ENCODE measurements around the gene CRTC1. TPM values are rescaled to one million over a fixed set of nuclear protein-coding genes. Genes with fewer than 3 reads are reported as not detected.

Gene CRTC1, protein sequence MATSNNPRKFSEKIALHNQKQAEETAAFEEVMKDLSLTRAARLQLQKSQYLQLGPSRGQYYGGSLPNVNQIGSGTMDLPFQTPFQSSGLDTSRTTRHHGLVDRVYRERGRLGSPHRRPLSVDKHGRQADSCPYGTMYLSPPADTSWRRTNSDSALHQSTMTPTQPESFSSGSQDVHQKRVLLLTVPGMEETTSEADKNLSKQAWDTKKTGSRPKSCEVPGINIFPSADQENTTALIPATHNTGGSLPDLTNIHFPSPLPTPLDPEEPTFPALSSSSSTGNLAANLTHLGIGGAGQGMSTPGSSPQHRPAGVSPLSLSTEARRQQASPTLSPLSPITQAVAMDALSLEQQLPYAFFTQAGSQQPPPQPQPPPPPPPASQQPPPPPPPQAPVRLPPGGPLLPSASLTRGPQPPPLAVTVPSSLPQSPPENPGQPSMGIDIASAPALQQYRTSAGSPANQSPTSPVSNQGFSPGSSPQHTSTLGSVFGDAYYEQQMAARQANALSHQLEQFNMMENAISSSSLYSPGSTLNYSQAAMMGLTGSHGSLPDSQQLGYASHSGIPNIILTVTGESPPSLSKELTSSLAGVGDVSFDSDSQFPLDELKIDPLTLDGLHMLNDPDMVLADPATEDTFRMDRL
- polyA plus RNA-seq: 10 to 100 TPM in 1 of 4 donors, 1 to 10 TPM in 3; 5.8 to 20.7 (median 6.7) TPM
- long read RNA-seq, donor 1, partial matches to known transcripts: 6 of 7 reads
- long read RNA-seq, donor 1, other reads (novel, unspliced or antisense): 0 of 7 reads
- long read RNA-seq, donor 2, partial matches to known transcripts: 7 of 7 reads
- long read RNA-seq, donor 2, other reads (novel, unspliced or antisense): 0 of 7 reads
- long read RNA-seq, donor 3, partial matches to known transcripts: 9 of 9 reads
- long read RNA-seq, donor 3, other reads (novel, unspliced or antisense): 0 of 9 reads
- long read RNA-seq, donor 4: 0 reads
- long read RNA-seq, donor 5: 0 reads
- long read RNA-seq, donor 6, partial matches to known transcripts: 5 of 6 reads
- long read RNA-seq, donor 6, other reads (novel, unspliced or antisense): 0 of 6 reads
- long read RNA-seq, donor 7, full-length matches to known transcripts: 3 of 8 reads
- long read RNA-seq, donor 7, partial matches to known transcripts: 5 of 8 reads
- long read RNA-seq, donor 7, other reads (novel, unspliced or antisense): 0 of 8 reads
- long read RNA-seq, donor 8: 0 reads
- long read RNA-seq, donor 9: 0 reads
- long read RNA-seq, donor 10: 0 reads

DNA sequence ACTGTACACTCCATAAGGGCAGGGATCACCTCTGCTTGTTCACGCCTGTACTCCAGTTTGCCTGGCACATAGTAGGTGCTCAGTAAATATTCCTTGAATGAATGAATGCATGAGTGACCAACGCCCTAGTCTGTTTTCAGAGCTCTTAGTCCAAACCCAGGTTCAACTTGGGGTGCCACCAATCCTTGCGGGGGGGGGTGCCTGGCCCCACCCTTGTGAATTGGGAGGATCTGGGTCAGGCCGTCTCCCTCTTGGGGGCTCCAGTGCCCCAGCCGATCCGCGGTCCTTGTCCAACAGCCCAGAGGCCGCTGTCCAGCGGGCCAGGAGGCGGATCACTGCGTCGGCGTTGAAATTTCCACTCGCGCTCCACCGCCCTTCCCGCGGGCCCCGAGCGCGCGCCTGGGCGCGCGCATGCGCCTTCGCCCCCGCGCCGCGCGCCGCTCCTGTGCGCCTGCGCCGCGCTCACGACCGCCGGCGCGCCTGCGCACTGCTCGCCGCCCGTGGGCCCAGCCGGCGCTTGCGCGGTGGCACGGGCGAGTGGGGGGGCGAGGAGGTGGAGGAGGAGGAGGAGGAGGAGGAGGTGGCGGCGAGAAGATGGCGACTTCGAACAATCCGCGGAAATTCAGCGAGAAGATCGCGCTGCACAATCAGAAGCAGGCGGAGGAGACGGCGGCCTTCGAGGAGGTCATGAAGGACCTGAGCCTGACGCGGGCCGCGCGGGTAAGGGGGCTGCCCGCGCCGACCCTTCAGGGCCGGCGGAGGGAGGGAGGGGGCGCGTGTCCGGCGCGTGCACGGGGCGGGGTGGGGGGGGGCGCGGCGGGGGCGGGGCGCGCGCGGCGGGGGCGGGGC lies at the start of gene CRTC1:
TSS of gene CRTC1 (plus strand) at position 572 of the 849 bp plus-strand sequence. CDS start at position 595, 23 bp downstream.
- FAIRE-seq (no peak), DNase-seq (peak; percentile 89 to 96)
- H3K27me3 ChIP-seq (ENCODE audit: control insufficient read depth in 3 of 3, insufficient read depth in 3 of 3, low read length in 3 of 3): no peaks in the 10 kb centered on the region
- H3K4me1 ChIP-seq (ENCODE audit: control insufficient read depth in 3 of 3, insufficient read depth in 2 of 3, low read depth in 1 of 3, low read length in 2 of 3): peaks cover 0 to 11% (median 2%) of the 10 kb centered on the region in 3 donors
- H3K36me3 ChIP-seq (ENCODE audit: control insufficient read depth in 3 of 3, insufficient read depth in 2 of 3, low read depth in 1 of 3, low read length in 3 of 3): peaks cover 0 to 18% (median 0%) of the 10 kb centered on the region in 3 donors
- 1 to 2% (median 2%) methylated on average over 39 to 93 of the region's 93 CpGs for WGBS, 3 donors
- peak within 1 kb of the TSS; percentile 61 to 72 (median 71) for H3K4me3 ChIP-seq (ENCODE audit: low read depth in 1 of 3, low read length in 3 of 3)
- peak within 1 kb of the TSS; percentile 65 to 90 (median 88) for H3K27ac ChIP-seq (ENCODE audit: low read depth in 1 of 3, low read length in 2 of 3)
- no peaks in the 10 kb centered on the region for H3K9me3 ChIP-seq (ENCODE audit: control insufficient read depth in 2 of 2, insufficient read depth in 1 of 2, low read depth in 1 of 2, low read length in 1 of 2)

DNA sequence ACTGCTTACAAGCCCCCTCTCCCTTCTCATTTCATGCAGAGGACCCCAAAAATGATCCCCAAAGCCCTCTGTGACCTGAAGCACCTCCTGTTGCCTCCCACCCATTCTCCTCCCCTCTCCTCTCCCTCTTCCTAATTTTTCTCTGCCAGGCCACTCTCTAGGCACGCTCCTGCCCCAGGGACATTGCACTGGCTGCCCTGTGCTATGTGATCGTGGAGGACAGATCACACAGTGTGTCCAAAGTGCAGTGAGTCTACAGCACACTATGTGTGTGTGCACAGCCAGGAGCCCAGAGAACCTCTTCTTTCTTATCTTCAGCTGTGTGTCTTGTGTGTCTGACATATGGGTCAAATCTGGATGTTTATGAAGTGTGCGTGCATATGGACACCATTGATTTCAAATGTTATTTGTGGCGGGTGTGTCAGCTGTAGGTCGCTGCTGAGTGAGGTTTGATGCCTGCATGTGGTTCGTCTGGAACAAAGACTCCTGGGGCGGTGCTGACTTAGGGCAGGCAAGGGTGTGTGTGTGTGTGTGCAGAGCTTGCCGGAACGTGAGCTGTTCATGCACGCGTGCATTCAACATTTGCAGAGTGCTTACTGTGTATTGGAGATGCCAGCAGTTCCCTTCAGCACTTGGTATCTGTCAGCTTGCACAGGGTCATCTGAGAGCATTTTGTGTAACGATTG lies 48.7 kb upstream of the CRTC1 start:
- Histone ChIP-seq H3K4me1 (ENCODE audit: control insufficient read depth in 3 of 3, insufficient read depth in 2 of 3, low read depth in 1 of 3, low read length in 2 of 3) (peaks cover 3 to 21% (median 5%) of the 10 kb centered on the region in 3 donors), H3K36me3 (ENCODE audit: control insufficient read depth in 3 of 3, insufficient read depth in 2 of 3, low read depth in 1 of 3, low read length in 3 of 3) (no peaks in the 10 kb centered on the region), H3K4me3 (ENCODE audit: low read depth in 1 of 3, low read length in 3 of 3) (no peak overlapping the region), H3K27ac (ENCODE audit: low read depth in 1 of 3, low read length in 2 of 3) (peak overlapping the region in 1 of 3 donors; percentile 33), H3K9me3 (ENCODE audit: control insufficient read depth in 2 of 2, insufficient read depth in 1 of 2, low read depth in 1 of 2, low read length in 1 of 2) (peaks cover 0 to 2% of the 10 kb centered on the region in 2 donors), H3K27me3 (ENCODE audit: control insufficient read depth in 3 of 3, insufficient read depth in 3 of 3, low read length in 3 of 3) (peaks cover 0 to 3% (median 0%) of the 10 kb centered on the region in 3 donors)
- 19 to 38% (median 32%) methylated on average over 12 of the region's 12 CpGs for WGBS, 3 donors
- FAIRE-seq (no peak), DNase-seq (peak; percentile 21 to 39)

DNA sequence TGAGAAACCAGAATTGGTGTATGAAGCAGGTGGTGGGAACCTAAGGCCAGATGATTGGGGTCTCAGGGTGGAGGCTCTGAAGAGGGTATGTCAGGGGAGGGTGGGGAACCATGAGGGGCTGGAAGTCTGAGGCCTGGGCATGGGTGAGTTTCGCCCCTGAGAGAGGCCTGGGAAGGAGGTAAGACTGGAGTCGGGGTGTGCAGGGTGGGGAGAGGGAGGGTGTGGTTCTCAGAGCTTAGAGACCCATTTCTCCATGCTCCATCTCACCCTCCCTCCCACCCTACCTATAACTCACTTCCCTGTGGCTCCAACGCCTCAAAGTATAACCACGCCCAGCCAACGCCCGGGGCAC lies 47.7 kb upstream of the CRTC1 start:
- H3K4me3 ChIP-seq (ENCODE audit: low read depth in 1 of 3, low read length in 3 of 3): no peak overlapping the region

DNA sequence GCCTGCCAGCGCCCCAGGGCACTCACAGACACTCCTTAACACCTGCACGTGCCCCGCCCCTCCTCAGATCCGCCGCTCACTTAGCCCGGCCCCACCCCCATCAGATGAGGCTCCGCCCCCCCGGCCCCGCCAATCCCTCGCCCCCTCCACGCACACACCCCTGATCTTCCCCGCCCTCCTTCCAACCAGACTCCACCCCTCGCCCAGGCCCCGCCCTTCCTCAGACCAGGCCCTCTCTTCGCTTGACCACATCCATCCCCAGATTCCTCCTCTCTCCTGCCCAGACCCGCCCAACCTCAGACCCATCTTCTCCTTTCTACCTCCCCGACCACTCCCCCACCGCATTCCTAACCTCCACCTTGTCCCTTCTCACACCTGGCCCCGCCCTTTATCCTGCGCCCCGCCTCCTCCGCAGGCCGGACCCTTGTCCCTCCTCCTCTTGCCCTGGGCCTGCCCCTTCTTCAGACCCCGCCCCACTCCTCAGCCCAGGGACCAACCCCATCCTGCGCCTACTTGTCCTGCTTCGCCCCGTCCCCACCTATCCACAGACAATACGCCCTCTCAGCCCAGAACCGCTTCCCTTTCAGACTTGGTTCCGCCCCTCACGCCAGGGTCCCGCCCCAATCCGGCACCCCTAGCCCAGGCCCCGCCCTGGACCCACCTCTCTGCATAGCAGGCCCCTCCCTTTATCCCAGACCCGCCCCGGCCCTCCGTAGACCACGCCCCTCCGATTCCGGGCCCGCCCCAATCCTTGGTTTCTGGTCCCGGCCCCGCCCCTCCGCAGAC lies 47.1 kb upstream of the CRTC1 start:
- Histone ChIP-seq H3K36me3 (ENCODE audit: control insufficient read depth in 3 of 3, insufficient read depth in 2 of 3, low read depth in 1 of 3, low read length in 3 of 3) (peaks cover 0 to 3% (median 0%) of the 10 kb centered on the region in 3 donors), H3K27me3 (ENCODE audit: control insufficient read depth in 3 of 3, insufficient read depth in 3 of 3, low read length in 3 of 3) (no peaks in the 10 kb centered on the region), H3K27ac (ENCODE audit: low read depth in 1 of 3, low read length in 2 of 3) (peak overlapping the region in 2 of 3 donors; percentile 64 to 90), H3K4me3 (ENCODE audit: low read depth in 1 of 3, low read length in 3 of 3) (peak overlapping the region; percentile 43 to 76 (median 68)), H3K4me1 (ENCODE audit: control insufficient read depth in 3 of 3, insufficient read depth in 2 of 3, low read depth in 1 of 3, low read length in 2 of 3) (peaks cover 3 to 21% (median 5%) of the 10 kb centered on the region in 3 donors), H3K9me3 (ENCODE audit: control insufficient read depth in 2 of 2, insufficient read depth in 1 of 2, low read depth in 1 of 2, low read length in 1 of 2) (no peaks in the 10 kb centered on the region)
- FAIRE-seq (no peak), DNase-seq (peak; percentile 95)
- WGBS, 3 donors: 0 to 2% (median 1%) methylated on average over 32 to 44 of the region's 44 CpGs

More for the DNA sequence above, 47.7 kb upstream of the CRTC1 start:
- no peak for DNase-seq
- no peak for FAIRE-seq
- 13 to 38% (median 19%) methylated on average over 2 to 6 of the region's 6 CpGs for WGBS, 3 donors
- H3K27me3 ChIP-seq (ENCODE audit: control insufficient read depth in 3 of 3, insufficient read depth in 3 of 3, low read length in 3 of 3): no peaks in the 10 kb centered on the region
- H3K9me3 ChIP-seq (ENCODE audit: control insufficient read depth in 2 of 2, insufficient read depth in 1 of 2, low read depth in 1 of 2, low read length in 1 of 2): no peaks in the 10 kb centered on the region
- peaks cover 3 to 21% (median 5%) of the 10 kb centered on the region in 3 donors for H3K4me1 ChIP-seq (ENCODE audit: control insufficient read depth in 3 of 3, insufficient read depth in 2 of 3, low read depth in 1 of 3, low read length in 2 of 3)
- H3K36me3 ChIP-seq (ENCODE audit: control insufficient read depth in 3 of 3, insufficient read depth in 2 of 3, low read depth in 1 of 3, low read length in 3 of 3): peaks cover 0 to under 1% (median 0%) of the 10 kb centered on the region in 3 donors
- H3K27ac ChIP-seq (ENCODE audit: low read depth in 1 of 3, low read length in 2 of 3): no peak overlapping the region

GRCh38 chr19:18636969-18637629 lies 46.4 kb upstream of the CRTC1 start, which contains the start of gene KLHL26:
Gene KLHL26, plus strand, starts transcription at chr19:18637028. Its CDS starts 27 bp downstream, at chr19:18637055.
- Histone ChIP-seq H3K4me1 (ENCODE audit: control insufficient read depth in 3 of 3, insufficient read depth in 2 of 3, low read depth in 1 of 3, low read length in 2 of 3) (peaks cover 3 to 21% (median 5%) of the 10 kb centered on the region in 3 donors), H3K4me3 (ENCODE audit: low read depth in 1 of 3, low read length in 3 of 3) (peak within 1 kb of the TSS; percentile 68 to 76 (median 74)), H3K27ac (ENCODE audit: low read depth in 1 of 3, low read length in 2 of 3) (peak within 1 kb of the TSS; percentile 70 to 90 (median 77)), H3K36me3 (ENCODE audit: control insufficient read depth in 3 of 3, insufficient read depth in 2 of 3, low read depth in 1 of 3, low read length in 3 of 3) (peaks cover 0 to 3% (median 0%) of the 10 kb centered on the region in 3 donors), H3K27me3 (ENCODE audit: control insufficient read depth in 3 of 3, insufficient read depth in 3 of 3, low read length in 3 of 3) (no peaks in the 10 kb centered on the region), H3K9me3 (ENCODE audit: control insufficient read depth in 2 of 2, insufficient read depth in 1 of 2, low read depth in 1 of 2, low read length in 1 of 2) (no peaks in the 10 kb centered on the region)
- DNase-seq (peak in 1 of 2 donors; percentile 37), FAIRE-seq (no peak)
- 3 to 5% (median 5%) methylated on average over 44 to 47 of the region's 47 CpGs for WGBS, 3 donors

DNA sequence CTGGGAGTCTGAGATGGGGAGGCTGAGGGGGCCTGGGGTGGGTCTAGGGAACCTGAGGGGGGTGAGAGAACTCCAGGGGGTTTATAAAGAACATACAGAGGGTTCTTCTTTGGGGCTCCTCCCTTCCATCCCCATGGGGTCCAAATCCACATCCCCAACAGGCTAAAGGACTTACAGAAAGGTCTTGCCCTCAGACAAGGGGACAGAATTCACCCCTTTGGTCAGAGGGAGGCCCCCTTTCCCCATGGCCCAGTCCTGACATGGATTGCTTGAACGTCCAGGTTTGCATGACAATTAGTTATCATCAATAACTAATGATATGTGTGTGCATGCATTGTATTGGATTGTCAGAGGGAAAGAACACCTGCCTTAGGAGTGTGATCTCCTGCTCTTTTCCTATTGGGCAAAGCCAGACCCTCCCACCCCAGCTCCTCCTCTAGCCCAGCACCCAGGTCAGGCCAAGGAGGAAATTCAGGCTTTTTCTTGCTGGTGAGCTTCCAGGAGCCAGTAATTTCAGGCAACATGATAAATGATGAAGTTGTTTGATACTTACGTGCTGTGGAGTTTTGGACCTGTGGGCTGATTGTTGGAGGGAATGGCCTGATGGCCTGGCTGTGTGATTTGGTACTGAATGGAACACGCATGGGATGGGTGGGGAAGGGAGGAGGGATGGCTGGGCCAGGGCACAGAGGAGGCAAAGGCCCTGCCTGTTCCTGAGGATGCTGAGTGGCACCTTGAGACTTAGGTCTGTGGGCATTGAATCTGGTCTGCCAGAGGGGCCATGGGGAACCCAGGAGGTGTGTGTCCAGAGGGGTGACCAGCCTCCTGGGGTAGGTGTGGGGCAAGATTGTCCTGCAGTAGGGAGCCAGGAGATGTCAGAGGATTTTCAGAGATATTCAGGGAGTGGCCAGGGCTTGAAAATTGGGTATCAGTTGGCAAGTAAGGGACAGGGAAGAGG lies 45.5 kb upstream of the CRTC1 start:
- DNase-seq (peak; percentile 76 to 79), FAIRE-seq (no peak)
- H3K4me1 ChIP-seq (ENCODE audit: control insufficient read depth in 3 of 3, insufficient read depth in 2 of 3, low read depth in 1 of 3, low read length in 2 of 3): peaks cover 3 to 21% (median 5%) of the 10 kb centered on the region in 3 donors
- WGBS, 3 donors: 13 to 31% (median 24%) methylated on average over 3 of the region's 3 CpGs
- peak overlapping the region; percentile 27 to 88 (median 55) for H3K27ac ChIP-seq (ENCODE audit: low read depth in 1 of 3, low read length in 2 of 3)
- no peaks in the 10 kb centered on the region for H3K9me3 ChIP-seq (ENCODE audit: control insufficient read depth in 2 of 2, insufficient read depth in 1 of 2, low read depth in 1 of 2, low read length in 1 of 2)
- H3K36me3 ChIP-seq (ENCODE audit: control insufficient read depth in 3 of 3, insufficient read depth in 2 of 3, low read depth in 1 of 3, low read length in 3 of 3): peaks cover 0 to 3% (median 0%) of the 10 kb centered on the region in 3 donors
- peak overlapping the region in 2 of 3 donors; percentile 68 to 74 for H3K4me3 ChIP-seq (ENCODE audit: low read depth in 1 of 3, low read length in 3 of 3)
- H3K27me3 ChIP-seq (ENCODE audit: control insufficient read depth in 3 of 3, insufficient read depth in 3 of 3, low read length in 3 of 3): no peaks in the 10 kb centered on the region

Measured in small intestine (tissue), 16 donors.